Smooth muscle cell (in vitro differentiated cells): ENCODE results near the gene CRYGC. TPM values are rescaled to one million over a fixed set of nuclear protein-coding genes. Genes with fewer than 3 reads are reported as not detected.

Experiments
- DNase-seq: peaks from one replicate; lab custom pipeline; 2025; ENCODE audit not compliant: unreplicated experiment; lab: John Stamatoyannopoulos, UW
- H2AFZ ChIP-seq: fragments of 200-600 bp; sonication (generic); 2 replicates; pipeline ENCODE4 v1.6.0; 2016; ENCODE audit warnings: antibody characterized with exemption, low read depth, mild to moderate bottlenecking
- H3F3A ChIP-seq: fragments of 200-600 bp; sonication (generic); 2 replicates; pipeline ENCODE4 v1.6.0; 2017; ENCODE audit warnings: antibody characterized with exemption, low read depth
- H3K27ac ChIP-seq: fragments of 200-600 bp; sonication (generic); 2 replicates; pipeline ENCODE4 v1.5.1; 2016; ENCODE audit warnings: low read depth, mild to moderate bottlenecking
- H3K27me3 ChIP-seq: fragments of 200-600 bp; sonication (generic); 2 replicates; pipeline ENCODE4 v1.6.1; 2016; ENCODE audit warnings: low read depth, mild to moderate bottlenecking
- H3K36me3 ChIP-seq: fragments of 200-600 bp; sonication (generic); 2 replicates; pipeline ENCODE4 v1.5.1; 2016; ENCODE audit warnings: low read depth
- H3K4me1 ChIP-seq: fragments of 200-600 bp; sonication (generic); 2 replicates; pipeline ENCODE4 v1.5.1; 2016; ENCODE audit warnings: low read depth
- H3K4me2 ChIP-seq: fragments of 200-600 bp; sonication (generic); 2 replicates; pipeline ENCODE4 v1.6.0; 2016; ENCODE audit warnings: mild to moderate bottlenecking
- H3K4me3 ChIP-seq: fragments of 200-600 bp; sonication (generic); 2 replicates; pipeline ENCODE4 v1.5.1; 2016; ENCODE audit warnings: mild to moderate bottlenecking
- H3K79me2 ChIP-seq: fragments of 200-600 bp; sonication (generic); 2 replicates; pipeline ENCODE4 v1.6.0; 2016; ENCODE audit warnings: low read depth, mild to moderate bottlenecking
- H3K9ac ChIP-seq: fragments of 200-600 bp; sonication (generic); 2 replicates; pipeline ENCODE4 v1.6.0; 2016; ENCODE audit warnings: low read depth
- H3K9me3 ChIP-seq: fragments of 200-600 bp; sonication (generic); replicated peaks from 2 replicates; pipeline ENCODE4 v1.5.1; 2016; ENCODE audit warnings: low read depth
- H4K20me1 ChIP-seq: fragments of 200-600 bp; sonication (generic); 2 replicates; pipeline ENCODE4 v1.6.0; 2016; ENCODE audit warnings: low read depth
- WGBS: methylation state at CpG from one replicate; pipeline ENCODE4 v1.1.7; 2016; ENCODE audit warnings: low lambda C conversion rate; 5-methylcytosine and 5-hydroxymethylcytosine counted together
- polyA plus RNA-seq: library from polyadenylated mRNA; unstranded; fragments of >200 nt; fragmentation: Nextera tagmentation; extraction: Ambion mirVana; gene quantifications from 2 replicates; pipeline ENCODE4 v1.2.1, GENCODE V29; 2016
- total RNA-seq: library from RNA; depleted of rRNA; stranded (reverse); fragments of >200 nt; gene quantifications from 2 replicates; pipeline ENCODE4 v1.2.3, GENCODE V29; 2014
- TF ChIP-seq, protein P1 (sequence below): fragments of 200-600 bp; sonication (generic); IDR thresholded peaks from 2 replicates; pipeline ENCODE4 v1.5.1; 2017; ENCODE audit warnings: borderline replicate concordance, mild to moderate bottlenecking, antibody characterized with exemption; ENCODE audit not compliant: insufficient read depth, poor library complexity, severe bottlenecking

Gene CRYGC
- total and polyA plus RNA-seq, 2 experiments from 2014 or later = not detected

DNA sequence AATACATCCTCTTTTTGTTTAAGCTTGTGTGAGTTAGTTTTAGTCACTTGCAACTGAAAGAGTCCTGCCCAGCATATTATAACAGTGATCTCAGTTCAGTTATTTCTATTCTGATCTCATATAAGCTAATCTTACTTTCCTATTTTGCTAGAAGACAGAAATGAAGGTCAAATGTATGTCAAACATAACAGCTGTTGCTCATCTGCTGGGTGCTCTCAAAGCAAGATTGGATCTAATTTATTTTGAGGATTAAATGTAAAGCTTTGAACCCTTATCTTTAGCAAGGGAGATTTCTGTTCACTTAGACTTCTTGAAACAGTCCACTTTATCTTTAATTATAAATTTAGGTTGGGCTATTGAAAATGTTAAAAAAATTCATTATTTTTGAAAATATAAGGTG lies 36.5 kb downstream of the CRYGC start:
- Histone ChIP-seq H3K4me2 (no peak overlapping the region), H3K27ac (no peak overlapping the region), H3K9me3 (no peaks in the 10 kb centered on the region), H2AFZ (no peak overlapping the region), H3K4me1 (no peaks in the 10 kb centered on the region), H3K27me3 (peaks cover 3% of the 10 kb centered on the region), H3K79me2 (no peaks in the 10 kb centered on the region), H3K4me3 (no peak overlapping the region), H3F3A (no peaks in the 10 kb centered on the region), H4K20me1 (no peaks in the 10 kb centered on the region), H3K9ac (no peak overlapping the region), H3K36me3 (no peaks in the 10 kb centered on the region)
- TF ChIP-seq, protein P1, sequence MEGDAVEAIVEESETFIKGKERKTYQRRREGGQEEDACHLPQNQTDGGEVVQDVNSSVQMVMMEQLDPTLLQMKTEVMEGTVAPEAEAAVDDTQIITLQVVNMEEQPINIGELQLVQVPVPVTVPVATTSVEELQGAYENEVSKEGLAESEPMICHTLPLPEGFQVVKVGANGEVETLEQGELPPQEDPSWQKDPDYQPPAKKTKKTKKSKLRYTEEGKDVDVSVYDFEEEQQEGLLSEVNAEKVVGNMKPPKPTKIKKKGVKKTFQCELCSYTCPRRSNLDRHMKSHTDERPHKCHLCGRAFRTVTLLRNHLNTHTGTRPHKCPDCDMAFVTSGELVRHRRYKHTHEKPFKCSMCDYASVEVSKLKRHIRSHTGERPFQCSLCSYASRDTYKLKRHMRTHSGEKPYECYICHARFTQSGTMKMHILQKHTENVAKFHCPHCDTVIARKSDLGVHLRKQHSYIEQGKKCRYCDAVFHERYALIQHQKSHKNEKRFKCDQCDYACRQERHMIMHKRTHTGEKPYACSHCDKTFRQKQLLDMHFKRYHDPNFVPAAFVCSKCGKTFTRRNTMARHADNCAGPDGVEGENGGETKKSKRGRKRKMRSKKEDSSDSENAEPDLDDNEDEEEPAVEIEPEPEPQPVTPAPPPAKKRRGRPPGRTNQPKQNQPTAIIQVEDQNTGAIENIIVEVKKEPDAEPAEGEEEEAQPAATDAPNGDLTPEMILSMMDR = no peak
- DNase-seq = no peak

DNA sequence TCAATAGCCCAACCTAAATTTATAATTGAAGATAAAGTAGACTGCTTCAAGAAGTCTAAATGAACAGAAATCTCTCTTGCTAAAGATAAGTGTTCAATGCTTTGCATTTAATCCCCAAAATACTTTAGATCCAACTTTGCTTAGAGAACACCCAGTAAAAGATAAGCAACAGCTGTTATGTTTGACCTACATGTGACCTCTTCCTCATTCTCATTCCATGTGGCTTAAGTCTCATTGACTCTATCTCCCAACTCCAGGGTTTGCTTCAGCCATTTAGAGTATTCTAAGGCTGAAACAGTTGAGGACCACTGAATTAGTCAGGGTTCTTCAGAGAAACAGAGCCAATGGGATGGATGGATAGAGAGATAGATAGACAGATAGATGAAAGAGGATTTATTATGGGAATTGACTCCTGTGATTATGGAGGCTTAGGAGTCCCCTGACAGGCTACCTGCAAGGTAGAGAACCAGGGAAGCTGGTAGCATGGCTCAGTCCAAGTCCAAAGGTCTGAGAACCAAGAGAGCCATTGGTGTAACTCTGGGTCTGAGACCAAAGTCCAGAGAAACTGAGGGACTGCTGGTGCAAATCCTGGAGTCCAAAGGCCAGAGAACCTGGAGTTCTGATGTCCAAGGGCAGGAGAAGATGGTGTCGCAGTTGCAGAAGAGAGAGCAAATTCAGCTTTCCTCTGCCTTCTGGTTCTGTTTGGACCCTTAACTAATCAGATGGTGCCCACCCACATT lies 37.4 kb downstream of the CRYGC start:
- DNase-seq = no peak
- no peaks in the 10 kb centered on the region for H3K36me3 ChIP-seq
- H3K9me3 ChIP-seq = no peaks in the 10 kb centered on the region
- H2AFZ ChIP-seq = no peak overlapping the region
- TF ChIP-seq, protein P1 = no peak
- WGBS = 100% methylated on average over 1 of the region's 1 CpG
- H3K27me3 ChIP-seq = no peaks in the 10 kb centered on the region
- H4K20me1 ChIP-seq = no peaks in the 10 kb centered on the region
- H3K4me3 ChIP-seq = no peak overlapping the region
- H3K27ac ChIP-seq = no peak overlapping the region
- no peaks in the 10 kb centered on the region for H3K79me2 ChIP-seq
- no peaks in the 10 kb centered on the region for H3F3A ChIP-seq
- H3K9ac ChIP-seq = no peak overlapping the region
- no peaks in the 10 kb centered on the region for H3K4me1 ChIP-seq
- H3K4me2 ChIP-seq = peak overlapping the region; percentile 36

- Histone ChIP-seq H3K9ac (no peak overlapping the region), H3K27me3 (no peaks in the 10 kb centered on the region), H3K36me3 (no peaks in the 10 kb centered on the region), H3K27ac (no peak overlapping the region), H3K4me1 (no peaks in the 10 kb centered on the region), H3K9me3 (no peaks in the 10 kb centered on the region), H3K4me2 (no peak overlapping the region), H3K79me2 (no peaks in the 10 kb centered on the region), H3F3A (no peaks in the 10 kb centered on the region), H3K4me3 (no peak overlapping the region), H4K20me1 (no peaks in the 10 kb centered on the region), H2AFZ (no peak overlapping the region)
- TF ChIP-seq, protein P1 = no peak
- no peak for DNase-seq
These were observed 39.2 kb downstream of the CRYGC start for GRCh38 chr2:208090420-208090819.

GRCh38 chr2:208086029-208086428 lies 43.6 kb downstream of the CRYGC start:
- no peaks in the 10 kb centered on the region for H4K20me1 ChIP-seq
- H3K27ac ChIP-seq = no peak overlapping the region
- WGBS = 89% methylated on average over 1 of the region's 1 CpG
- no peaks in the 10 kb centered on the region for H3K9me3 ChIP-seq
- no peaks in the 10 kb centered on the region for H3F3A ChIP-seq
- TF ChIP-seq, protein P1 = no peak
- no peaks in the 10 kb centered on the region for H3K27me3 ChIP-seq
- H3K79me2 ChIP-seq = no peaks in the 10 kb centered on the region
- H3K4me2 ChIP-seq = no peak overlapping the region
- no peak overlapping the region for H3K4me3 ChIP-seq
- no peak overlapping the region for H3K9ac ChIP-seq
- H2AFZ ChIP-seq = no peak overlapping the region
- no peaks in the 10 kb centered on the region for H3K4me1 ChIP-seq
- DNase-seq = no peak
- H3K36me3 ChIP-seq = no peaks in the 10 kb centered on the region
